Measurements from ENCODE around the gene PLA2G6.

DNA sequence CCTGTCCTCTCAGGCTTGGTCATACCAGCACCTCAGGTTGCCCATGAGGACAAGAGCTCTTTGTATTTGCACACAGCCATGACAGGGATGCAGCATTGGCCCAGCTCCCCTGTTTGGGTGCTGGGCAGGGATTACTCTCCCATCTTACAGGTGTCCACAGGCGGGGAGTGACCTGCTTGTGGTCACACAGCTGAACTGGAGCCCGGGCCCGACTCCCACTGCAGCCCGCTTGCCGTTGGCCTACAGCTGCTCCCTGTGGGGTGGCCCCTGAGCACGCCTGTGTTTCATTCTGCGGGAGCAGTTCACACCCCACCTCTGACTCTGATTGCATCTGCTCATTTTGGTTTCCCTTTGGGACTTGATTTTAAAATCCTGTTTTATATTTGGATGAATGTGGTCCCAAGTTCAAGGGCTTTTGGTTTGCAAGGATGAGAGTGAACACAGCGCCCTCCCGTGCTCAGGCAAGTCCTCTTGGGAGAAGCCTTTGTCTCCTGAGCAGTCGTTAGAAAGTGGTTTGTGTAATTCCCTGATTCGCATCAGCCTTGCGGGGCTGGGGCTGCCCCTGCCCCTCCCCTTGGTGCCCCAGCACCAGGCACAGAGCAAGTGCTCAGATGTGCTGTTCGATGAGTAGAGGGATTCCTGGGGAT, 115.1 kb downstream of the PLA2G6 start:
- TF ChIP-seq, protein P1, sequence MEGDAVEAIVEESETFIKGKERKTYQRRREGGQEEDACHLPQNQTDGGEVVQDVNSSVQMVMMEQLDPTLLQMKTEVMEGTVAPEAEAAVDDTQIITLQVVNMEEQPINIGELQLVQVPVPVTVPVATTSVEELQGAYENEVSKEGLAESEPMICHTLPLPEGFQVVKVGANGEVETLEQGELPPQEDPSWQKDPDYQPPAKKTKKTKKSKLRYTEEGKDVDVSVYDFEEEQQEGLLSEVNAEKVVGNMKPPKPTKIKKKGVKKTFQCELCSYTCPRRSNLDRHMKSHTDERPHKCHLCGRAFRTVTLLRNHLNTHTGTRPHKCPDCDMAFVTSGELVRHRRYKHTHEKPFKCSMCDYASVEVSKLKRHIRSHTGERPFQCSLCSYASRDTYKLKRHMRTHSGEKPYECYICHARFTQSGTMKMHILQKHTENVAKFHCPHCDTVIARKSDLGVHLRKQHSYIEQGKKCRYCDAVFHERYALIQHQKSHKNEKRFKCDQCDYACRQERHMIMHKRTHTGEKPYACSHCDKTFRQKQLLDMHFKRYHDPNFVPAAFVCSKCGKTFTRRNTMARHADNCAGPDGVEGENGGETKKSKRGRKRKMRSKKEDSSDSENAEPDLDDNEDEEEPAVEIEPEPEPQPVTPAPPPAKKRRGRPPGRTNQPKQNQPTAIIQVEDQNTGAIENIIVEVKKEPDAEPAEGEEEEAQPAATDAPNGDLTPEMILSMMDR (IDR thresholded peaks at IDR 0.05), result no peak
- TF ChIP-seq POLR2A (IDR thresholded peaks at IDR 0.05), result no peak
